ENCODE results near the gene ZNF70. TPM values are rescaled to one million over a fixed set of nuclear protein-coding genes. Genes with fewer than 3 reads are reported as not detected.

Gene ZNF70
- total and polyA plus RNA-seq, 2 of the 13 experiments (the other 11 are each of a cell fraction or from before 2014, with no cell fraction given), result 0.62 to 3.6 TPM

DNA sequence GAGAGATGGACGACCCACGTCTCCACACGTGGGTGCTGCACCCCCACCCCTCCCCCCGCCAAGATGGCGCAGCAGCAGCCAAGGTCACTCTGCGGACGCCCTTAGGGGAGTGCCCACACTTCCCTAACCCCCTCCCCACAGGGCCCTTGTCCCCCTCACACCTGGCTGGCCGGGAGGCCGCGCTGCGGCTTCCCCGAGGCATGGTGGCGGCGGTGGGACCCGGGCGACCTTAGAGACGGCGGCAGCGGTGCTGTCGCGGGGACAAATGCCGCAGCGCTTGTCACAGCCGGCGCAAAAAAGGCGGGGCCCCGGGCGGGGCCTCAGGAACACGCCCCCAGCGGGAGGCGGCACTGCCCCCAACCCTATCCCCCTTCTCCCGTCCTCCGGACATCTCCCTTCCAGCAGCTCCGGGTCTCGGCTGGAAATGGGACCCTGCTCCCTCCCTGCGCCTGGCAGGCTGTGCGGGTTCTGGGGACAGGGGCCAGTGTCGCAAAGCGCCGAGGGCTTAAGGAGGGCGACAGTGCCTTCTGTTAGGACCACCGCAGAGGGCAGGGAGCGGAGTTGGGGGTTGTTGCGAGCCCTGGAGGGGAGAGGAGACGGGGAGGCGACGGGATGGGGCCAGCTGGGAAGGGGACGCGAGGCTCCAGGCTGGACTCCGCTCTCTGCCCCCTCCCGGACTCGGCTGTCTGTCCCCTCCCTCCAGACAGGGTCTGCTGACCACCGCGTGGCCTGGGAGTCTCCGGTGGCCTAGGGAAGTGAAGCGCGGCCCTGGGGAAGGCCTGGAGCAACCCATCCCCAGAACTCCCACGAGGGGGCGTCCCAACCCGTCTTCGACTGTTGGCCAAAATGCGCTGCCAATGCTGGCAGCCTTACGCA is 17.0 kb upstream of the ZNF70 start, which contains the start of gene CHCHD10 (continued):
- no peak for TF ChIP-seq SP5 (CRISPR knock-in tag; IDR thresholded peaks at IDR 0.05; ENCODE audit: borderline replicate concordance, low read depth)
- TF ChIP-seq, protein P1, sequence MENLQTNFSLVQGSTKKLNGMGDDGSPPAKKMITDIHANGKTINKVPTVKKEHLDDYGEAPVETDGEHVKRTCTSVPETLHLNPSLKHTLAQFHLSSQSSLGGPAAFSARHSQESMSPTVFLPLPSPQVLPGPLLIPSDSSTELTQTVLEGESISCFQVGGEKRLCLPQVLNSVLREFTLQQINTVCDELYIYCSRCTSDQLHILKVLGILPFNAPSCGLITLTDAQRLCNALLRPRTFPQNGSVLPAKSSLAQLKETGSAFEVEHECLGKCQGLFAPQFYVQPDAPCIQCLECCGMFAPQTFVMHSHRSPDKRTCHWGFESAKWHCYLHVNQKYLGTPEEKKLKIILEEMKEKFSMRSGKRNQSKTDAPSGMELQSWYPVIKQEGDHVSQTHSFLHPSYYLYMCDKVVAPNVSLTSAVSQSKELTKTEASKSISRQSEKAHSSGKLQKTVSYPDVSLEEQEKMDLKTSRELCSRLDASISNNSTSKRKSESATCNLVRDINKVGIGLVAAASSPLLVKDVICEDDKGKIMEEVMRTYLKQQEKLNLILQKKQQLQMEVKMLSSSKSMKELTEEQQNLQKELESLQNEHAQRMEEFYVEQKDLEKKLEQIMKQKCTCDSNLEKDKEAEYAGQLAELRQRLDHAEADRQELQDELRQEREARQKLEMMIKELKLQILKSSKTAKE (CRISPR knock-in tag; IDR thresholded peaks at IDR 0.05; ENCODE audit: borderline replicate concordance), result no peak; the same call in 1 of the 2 replicates
- TF ChIP-seq SYNCRIP (IDR thresholded peaks at IDR 0.05; ENCODE audit: insufficient read depth, low read depth, low read length), result no peak
- TF ChIP-seq RBM39 (IDR thresholded peaks at IDR 0.05; ENCODE audit: low read depth, low read length, poor library complexity, severe bottlenecking), result no peak
- TF ChIP-seq TP53 (CRISPR knock-in tag; conservative IDR thresholded peaks at IDR 0.05), result 0 out of 2 replicates have a peak, but pooled peaks have one; percentile 1
- peak; percentile 20; the same call in 1 of the 2 replicates for TF ChIP-seq AHR (CRISPR knock-in tag; IDR thresholded peaks at IDR 0.05)
- TF ChIP-seq YEATS2 (CRISPR knock-in tag; IDR thresholded peaks at IDR 0.05; ENCODE audit: borderline replicate concordance), result no peak
- TF ChIP-seq ZNF564 (CRISPR knock-in tag; IDR thresholded peaks at IDR 0.05), result no peak; the same call in 1 of the 2 replicates
- TF ChIP-seq HDAC1 (CRISPR knock-in tag; IDR thresholded peaks at IDR 0.05), result peak; percentile 84
- 0 out of 2 replicates have a peak, but pooled peaks have one; percentile 63 for TF ChIP-seq DNMT3B (CRISPR knock-in tag; conservative IDR thresholded peaks at IDR 0.05)
- no peak for TF ChIP-seq PHF5A (CRISPR knock-in tag; IDR thresholded peaks at IDR 0.05; ENCODE audit: low read depth, unreplicated experiment)
- TF ChIP-seq PHB2 (IDR thresholded peaks at IDR 0.05; ENCODE audit: partially characterized antibody), result no peak
- TF ChIP-seq, protein P2, sequence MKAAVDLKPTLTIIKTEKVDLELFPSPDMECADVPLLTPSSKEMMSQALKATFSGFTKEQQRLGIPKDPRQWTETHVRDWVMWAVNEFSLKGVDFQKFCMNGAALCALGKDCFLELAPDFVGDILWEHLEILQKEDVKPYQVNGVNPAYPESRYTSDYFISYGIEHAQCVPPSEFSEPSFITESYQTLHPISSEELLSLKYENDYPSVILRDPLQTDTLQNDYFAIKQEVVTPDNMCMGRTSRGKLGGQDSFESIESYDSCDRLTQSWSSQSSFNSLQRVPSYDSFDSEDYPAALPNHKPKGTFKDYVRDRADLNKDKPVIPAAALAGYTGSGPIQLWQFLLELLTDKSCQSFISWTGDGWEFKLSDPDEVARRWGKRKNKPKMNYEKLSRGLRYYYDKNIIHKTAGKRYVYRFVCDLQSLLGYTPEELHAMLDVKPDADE (CRISPR knock-in tag; IDR thresholded peaks at IDR 0.05), result no peak
- TF ChIP-seq, protein P3, sequence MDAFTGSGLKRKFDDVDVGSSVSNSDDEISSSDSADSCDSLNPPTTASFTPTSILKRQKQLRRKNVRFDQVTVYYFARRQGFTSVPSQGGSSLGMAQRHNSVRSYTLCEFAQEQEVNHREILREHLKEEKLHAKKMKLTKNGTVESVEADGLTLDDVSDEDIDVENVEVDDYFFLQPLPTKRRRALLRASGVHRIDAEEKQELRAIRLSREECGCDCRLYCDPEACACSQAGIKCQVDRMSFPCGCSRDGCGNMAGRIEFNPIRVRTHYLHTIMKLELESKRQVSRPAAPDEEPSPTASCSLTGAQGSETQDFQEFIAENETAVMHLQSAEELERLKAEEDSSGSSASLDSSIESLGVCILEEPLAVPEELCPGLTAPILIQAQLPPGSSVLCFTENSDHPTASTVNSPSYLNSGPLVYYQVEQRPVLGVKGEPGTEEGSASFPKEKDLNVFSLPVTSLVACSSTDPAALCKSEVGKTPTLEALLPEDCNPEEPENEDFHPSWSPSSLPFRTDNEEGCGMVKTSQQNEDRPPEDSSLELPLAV (CRISPR knock-in tag; conservative IDR thresholded peaks at IDR 0.05; ENCODE audit: low read depth), result no peak
- TF ChIP-seq XRCC5 (optimal IDR thresholded peaks at IDR 0.05; ENCODE audit: low read length), result peak; percentile 83
- peak; percentile 35; the same call in 1 of the 2 replicates for TF ChIP-seq MEIS1 (CRISPR knock-in tag; IDR thresholded peaks at IDR 0.05; ENCODE audit: borderline replicate concordance)
- TF ChIP-seq HNRNPUL1 (IDR thresholded peaks at IDR 0.05; ENCODE audit: low read depth, low read length), result no peak
- no peak for TF ChIP-seq ZNF780A (CRISPR knock-in tag; IDR thresholded peaks at IDR 0.05)
- TF ChIP-seq JARID2 (CRISPR knock-in tag; IDR thresholded peaks at IDR 0.05; ENCODE audit: insufficient replicate concordance), result no peak
- TF ChIP-seq ZSCAN31 (CRISPR knock-in tag; IDR thresholded peaks at IDR 0.05; ENCODE audit: low read depth), result no peak
- no peak for TF ChIP-seq TOPORS (CRISPR knock-in tag; IDR thresholded peaks at IDR 0.05)
- TF ChIP-seq ZFP36L1 (CRISPR knock-in tag; IDR thresholded peaks at IDR 0.05), result peak; percentile 59; the same call in 1 of the 2 replicates
- TF ChIP-seq KLF12 (CRISPR knock-in tag; IDR thresholded peaks at IDR 0.05; ENCODE audit: borderline replicate concordance), result no peak
